PFSK-1 (cell line): ENCODE results near the gene A2M.

Experiments
- FOXP2 ChIP-seq: optimal IDR thresholded peaks from 2 replicates; pipeline ENCODE3; 2011; ENCODE audit warnings: borderline replicate concordance, control low read depth, inconsistent platforms; ENCODE audit not compliant: insufficient read depth; ENCODE audit errors: extremely low read length, extremely low read depth
- POLR2AphosphoS5 ChIP-seq: IDR thresholded peaks from 2 replicates; pipeline ENCODE4 v1.6.1; 2012; ENCODE audit warnings: low read depth, mild to moderate bottlenecking, control low read depth, low read length, moderate library complexity
- REST ChIP-seq, 2 experiments: IDR thresholded peaks; 2 replicates each; pipeline versions ENCODE4 v1.6.1 to v1.8.0; 2011 to 2012; ENCODE audit warnings: low read depth in 2 of 2, low read length in 2 of 2, control low read depth in 1 of 2, inconsistent platforms in 1 of 2, mild to moderate bottlenecking in 1 of 2, moderate library complexity in 1 of 2; ENCODE audit not compliant: insufficient read depth in 1 of 2
- SIN3A ChIP-seq: IDR thresholded peaks from 2 replicates; pipeline ENCODE4 v1.6.1; 2012; ENCODE audit warnings: mild to moderate bottlenecking, low read length, moderate library complexity, borderline replicate concordance; ENCODE audit not compliant: insufficient read depth
- TAF1 ChIP-seq: IDR thresholded peaks from 2 replicates; pipeline ENCODE4 v1.6.1; 2012; ENCODE audit warnings: low read length, control low read depth, borderline replicate concordance; ENCODE audit not compliant: insufficient read depth

A2M gene

GRCh38 chr12:9070351-9070750 lies 45.4 kb downstream of the A2M start:
- TF ChIP-seq REST (IDR thresholded peaks at IDR 0.05; ENCODE audit: insufficient read depth in 1 of 2, low read depth in 2 of 2, low read length in 2 of 2): no peak

GRCh38 chr12:9068600-9068999 lies 47.1 kb downstream of the A2M start:
- TF ChIP-seq TAF1 (no peak), FOXP2 (no peak), REST (IDR thresholded peaks at IDR 0.05; ENCODE audit: insufficient read depth in 1 of 2, low read depth in 2 of 2, low read length in 2 of 2) (no peak), POLR2AphosphoS5 (no peak), SIN3A (no peak)

GRCh38 chr12:9068086-9068485 lies 47.6 kb downstream of the A2M start:
- no peak for TF ChIP-seq TAF1
- no peak for TF ChIP-seq REST (IDR thresholded peaks at IDR 0.05; ENCODE audit: insufficient read depth in 1 of 2, low read depth in 2 of 2, low read length in 2 of 2)
- TF ChIP-seq FOXP2: no peak
- no peak for TF ChIP-seq SIN3A
- TF ChIP-seq POLR2AphosphoS5: no peak

DNA sequence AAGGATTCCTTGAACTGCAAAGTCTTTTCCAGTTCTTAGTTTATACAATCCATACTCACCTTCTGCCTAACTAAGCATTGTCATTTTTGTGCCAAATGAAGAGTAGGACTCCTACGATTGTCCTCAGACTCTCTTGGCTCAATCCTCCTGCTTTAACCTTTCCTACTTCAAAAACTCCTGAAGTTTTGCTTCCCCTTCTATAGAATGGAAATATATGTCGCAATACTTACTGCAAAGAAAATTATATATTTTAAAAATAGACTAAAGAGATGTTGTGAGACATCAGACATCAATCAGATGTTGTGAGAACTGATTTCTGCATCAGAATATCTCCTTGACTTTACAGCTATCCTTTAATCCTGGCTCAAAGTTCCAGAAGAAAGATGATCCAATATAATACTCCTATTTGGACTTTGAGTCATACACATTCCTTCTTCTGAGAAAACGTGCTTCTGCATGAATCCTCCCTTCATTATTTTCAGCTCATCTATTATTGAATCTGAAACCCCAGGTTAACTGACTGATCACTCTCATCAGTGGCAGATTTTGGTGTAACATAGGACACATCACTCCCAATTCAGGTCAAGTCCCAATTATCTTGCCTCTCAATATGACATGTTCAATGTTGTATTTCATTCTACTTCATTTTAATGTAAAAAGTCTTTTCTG lies 48.8 kb downstream of the A2M start:
- TF ChIP-seq TAF1 (no peak), REST (IDR thresholded peaks at IDR 0.05; ENCODE audit: insufficient read depth in 1 of 2, low read depth in 2 of 2, low read length in 2 of 2) (no peak), FOXP2 (no peak), POLR2AphosphoS5 (no peak), SIN3A (no peak)

DNA sequence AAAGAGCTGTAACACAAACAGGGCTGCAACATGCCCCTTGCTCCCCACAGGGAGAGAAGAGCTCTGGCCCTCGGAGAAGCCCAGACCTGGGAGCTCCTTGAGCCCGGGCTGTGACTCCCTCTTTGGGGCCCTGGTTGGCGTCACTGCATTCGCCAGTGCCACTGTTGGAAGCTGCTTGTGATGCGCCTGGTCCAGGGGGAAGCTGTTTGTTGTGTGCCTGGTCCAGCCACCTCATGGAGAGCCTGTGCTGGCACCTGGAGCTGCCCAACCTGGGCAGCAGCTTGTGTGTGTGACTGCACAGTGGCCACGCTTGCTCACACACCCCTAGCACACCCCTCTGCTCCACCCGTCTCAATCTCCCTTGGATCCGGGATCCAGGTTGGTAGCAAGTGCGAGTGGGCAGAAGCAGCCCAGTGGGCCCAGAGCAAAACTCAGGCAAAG lies 49.5 kb downstream of the A2M start:
- TF ChIP-seq TAF1: no peak
- TF ChIP-seq SIN3A: no peak
- no peak for TF ChIP-seq REST (IDR thresholded peaks at IDR 0.05; ENCODE audit: insufficient read depth in 1 of 2, low read depth in 2 of 2, low read length in 2 of 2)
- TF ChIP-seq POLR2AphosphoS5: no peak
- TF ChIP-seq FOXP2: no peak
